Measurements from ENCODE around the gene SCN1B.

Gene SCN1B

DNA sequence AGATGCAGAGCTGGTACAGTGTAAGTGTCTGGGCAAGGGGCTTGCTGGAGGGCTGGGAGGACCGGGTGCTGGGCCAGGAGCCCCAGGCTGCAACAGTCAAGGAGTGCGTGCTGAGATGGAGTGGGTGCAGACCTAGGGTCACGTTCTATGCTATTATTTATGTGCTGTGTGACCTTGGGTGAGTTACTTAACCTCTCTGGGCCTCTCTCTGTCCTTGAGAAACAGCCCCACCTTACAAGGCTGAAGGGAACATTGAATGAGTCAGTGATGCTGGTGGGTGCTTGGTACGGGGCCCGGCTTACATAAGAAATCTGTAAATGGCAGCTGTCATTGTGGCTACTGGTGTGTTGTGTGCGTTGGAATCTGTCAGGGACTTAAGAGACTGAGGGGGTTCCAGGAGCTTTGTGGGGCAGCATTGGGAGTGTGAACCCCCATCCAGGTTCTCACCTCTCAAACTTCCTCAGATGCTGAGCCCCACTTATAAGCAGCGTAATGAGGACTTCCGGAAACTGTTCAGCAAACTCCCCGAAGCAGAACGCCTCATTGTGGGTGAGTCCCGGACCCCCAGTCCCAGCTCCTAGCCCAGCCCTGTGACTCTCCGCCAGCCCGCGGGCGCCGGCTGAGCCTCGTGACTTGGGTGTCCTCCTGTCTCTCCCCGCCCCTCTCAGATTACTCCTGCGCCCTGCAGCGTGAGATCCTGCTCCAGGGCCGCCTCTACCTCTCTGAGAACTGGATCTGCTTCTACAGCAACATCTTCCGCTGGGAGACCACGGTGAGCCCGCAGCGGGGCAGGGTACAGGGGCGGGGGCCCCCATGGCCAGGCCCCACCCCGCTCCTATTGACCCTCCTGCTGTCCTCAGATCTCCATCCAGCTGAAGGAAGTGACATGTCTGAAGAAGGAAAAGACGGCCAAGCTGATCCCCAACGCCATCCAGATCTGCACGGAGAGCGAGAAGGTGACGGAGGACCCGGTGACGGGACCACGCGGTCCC, 20.6 kb upstream of the SCN1B start:
- Histone ChIP-seq H3K27ac (peak overlapping the region; percentile 98), H3K9me3 (no peaks in the 10 kb centered on the region), H3K4me3 (ENCODE audit: low read depth in 1 of 2, low read length in 1 of 2) (no peak overlapping the region), H3K4me1 (ENCODE audit: control insufficient read depth in 1 of 2, insufficient read depth in 1 of 2, low read depth in 1 of 2, low read length in 1 of 2) (peaks cover 78 to 87% of the 10 kb centered on the region in 2 experiments), H3K27me3 (no peaks in the 10 kb centered on the region), H3K36me3 (peaks cover 81% of the 10 kb centered on the region)
- TF ChIP-seq, protein P1, sequence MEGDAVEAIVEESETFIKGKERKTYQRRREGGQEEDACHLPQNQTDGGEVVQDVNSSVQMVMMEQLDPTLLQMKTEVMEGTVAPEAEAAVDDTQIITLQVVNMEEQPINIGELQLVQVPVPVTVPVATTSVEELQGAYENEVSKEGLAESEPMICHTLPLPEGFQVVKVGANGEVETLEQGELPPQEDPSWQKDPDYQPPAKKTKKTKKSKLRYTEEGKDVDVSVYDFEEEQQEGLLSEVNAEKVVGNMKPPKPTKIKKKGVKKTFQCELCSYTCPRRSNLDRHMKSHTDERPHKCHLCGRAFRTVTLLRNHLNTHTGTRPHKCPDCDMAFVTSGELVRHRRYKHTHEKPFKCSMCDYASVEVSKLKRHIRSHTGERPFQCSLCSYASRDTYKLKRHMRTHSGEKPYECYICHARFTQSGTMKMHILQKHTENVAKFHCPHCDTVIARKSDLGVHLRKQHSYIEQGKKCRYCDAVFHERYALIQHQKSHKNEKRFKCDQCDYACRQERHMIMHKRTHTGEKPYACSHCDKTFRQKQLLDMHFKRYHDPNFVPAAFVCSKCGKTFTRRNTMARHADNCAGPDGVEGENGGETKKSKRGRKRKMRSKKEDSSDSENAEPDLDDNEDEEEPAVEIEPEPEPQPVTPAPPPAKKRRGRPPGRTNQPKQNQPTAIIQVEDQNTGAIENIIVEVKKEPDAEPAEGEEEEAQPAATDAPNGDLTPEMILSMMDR (IDR thresholded peaks at IDR 0.05): no peak

DNA sequence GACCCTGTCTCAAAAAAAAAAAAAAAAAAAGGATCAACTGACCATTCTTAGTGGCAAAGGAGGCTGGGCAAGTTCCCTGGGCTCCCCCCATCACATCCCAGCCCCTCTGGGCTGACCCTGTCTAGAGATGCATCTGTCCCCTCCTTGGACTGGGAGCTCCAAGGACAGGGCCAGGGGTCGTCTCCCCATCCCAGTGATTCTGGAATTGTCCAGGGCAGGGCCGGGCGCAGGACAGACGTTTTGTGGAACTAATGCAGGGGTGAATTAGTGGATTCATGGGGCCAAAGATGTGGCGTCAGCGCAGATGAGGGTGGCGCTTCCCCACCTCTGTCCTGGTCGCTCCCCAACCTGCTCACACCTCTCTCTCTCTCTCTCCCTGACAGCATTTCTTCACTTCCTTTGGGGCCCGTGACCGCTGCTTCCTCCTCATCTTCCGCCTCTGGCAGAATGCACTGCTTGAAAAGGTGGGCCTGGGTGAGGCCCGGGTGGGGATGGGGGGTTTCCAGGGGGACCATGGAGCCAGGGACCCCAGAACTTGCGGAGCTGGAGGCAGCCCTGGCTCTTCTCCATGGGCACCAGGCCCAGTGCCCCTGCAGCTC, 19.1 kb upstream of the SCN1B start:
- Histone ChIP-seq H3K4me3 (ENCODE audit: low read depth in 1 of 2, low read length in 1 of 2) (peak overlapping the region; percentile 42 to 57), H3K36me3 (peaks cover 81% of the 10 kb centered on the region), H3K9me3 (no peaks in the 10 kb centered on the region), H3K27me3 (no peaks in the 10 kb centered on the region), H3K27ac (peak overlapping the region; percentile 98), H3K4me1 (ENCODE audit: control insufficient read depth in 1 of 2, insufficient read depth in 1 of 2, low read depth in 1 of 2, low read length in 1 of 2) (peaks cover 68 to 82% of the 10 kb centered on the region in 2 experiments)
- TF ChIP-seq, protein P1 (IDR thresholded peaks at IDR 0.05): peak; percentile 40

DNA sequence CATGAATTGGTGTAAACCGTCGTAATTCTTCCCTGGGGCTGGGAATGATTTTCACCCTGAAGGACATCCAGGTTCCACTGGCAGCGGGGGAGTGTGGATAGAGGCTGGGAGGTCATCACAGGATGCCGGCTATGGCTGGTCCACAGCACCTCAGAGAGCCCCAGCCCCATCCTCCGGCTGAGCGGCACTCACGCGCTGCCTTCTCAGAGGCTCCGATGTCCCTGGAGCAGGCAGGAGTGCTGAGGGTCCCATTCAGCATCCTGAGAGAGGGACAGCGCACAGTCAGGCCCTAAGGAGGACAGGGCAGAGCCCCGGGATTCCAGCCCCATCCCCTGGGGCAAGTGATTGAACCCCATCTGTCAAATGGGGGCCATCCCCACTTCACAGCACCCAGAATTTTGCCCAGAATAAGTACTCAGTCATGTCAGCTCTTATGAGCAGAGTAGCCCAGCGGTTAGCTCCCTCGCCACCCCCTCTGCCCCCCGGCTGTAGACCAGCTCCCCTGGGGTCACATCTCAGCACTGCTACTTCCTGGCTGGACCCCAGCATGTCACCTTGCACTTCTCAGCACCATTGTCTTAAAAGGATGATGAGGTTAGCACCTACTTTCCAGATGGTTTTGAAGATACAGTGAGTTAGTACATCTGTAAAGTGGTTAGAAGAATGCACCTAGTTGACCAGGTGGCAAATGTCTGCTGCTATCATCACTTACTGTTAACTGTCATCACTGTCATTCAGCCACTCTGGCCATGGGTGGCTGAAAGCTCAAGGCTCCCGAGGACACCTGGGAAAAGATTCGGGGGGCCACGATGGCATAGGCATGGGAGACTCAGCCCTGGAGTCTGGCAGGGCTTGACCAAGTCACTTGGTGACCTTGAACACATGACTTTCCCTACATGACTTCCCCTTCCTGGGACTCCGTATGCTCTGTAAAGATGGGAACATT, 18.3 kb upstream of the SCN1B start:
- Histone ChIP-seq H3K4me1 (ENCODE audit: control insufficient read depth in 1 of 2, insufficient read depth in 1 of 2, low read depth in 1 of 2, low read length in 1 of 2) (peaks cover 68 to 74% of the 10 kb centered on the region in 2 experiments), H3K36me3 (peaks cover 81% of the 10 kb centered on the region), H3K4me3 (ENCODE audit: low read depth in 1 of 2, low read length in 1 of 2) (peak overlapping the region; percentile 42 to 57), H3K27ac (peak overlapping the region; percentile 98), H3K9me3 (no peaks in the 10 kb centered on the region), H3K27me3 (no peaks in the 10 kb centered on the region)
- TF ChIP-seq, protein P1 (IDR thresholded peaks at IDR 0.05): no peak

DNA sequence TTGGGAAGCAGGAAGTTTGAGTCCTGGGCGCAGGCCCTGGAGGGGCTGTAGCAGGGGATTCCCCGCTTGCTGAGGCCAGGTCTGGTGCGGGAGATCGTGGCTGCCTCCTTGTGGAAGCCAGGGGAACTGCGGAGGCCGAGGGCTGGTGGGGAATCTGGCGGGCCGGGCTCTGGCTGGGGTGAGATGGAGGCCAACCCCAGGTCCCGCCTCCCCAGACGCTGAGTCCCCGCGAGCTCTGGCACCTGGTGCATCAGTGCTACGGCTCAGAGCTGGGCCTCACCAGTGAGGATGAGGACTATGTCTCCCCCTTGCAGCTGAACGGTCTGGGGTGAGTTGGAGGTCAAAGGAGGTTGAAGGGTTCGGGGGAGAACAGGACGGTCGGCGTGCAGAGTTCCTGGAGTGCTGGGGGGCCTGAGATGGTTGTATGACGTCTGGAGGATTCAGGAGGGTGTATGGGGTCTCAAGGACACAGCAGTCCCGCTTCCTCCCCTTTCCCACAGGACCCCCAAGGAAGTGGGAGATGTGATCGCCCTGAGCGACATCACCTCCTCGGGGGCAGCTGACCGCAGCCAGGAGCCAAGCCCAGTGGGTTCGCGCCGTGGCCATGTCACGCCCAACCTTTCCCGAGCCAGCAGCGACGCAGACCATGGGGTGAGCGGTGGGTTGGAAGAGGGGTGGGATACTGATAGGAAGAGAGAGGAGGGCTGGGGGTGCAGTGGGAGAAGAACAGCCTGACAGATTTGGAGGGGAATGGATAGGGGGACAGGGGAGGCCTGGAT, 17.0 kb upstream of the SCN1B start:
- H3K4me3 ChIP-seq (ENCODE audit: low read depth in 1 of 2, low read length in 1 of 2): peak overlapping the region; percentile 26 to 57
- peaks cover 68% of the 10 kb centered on the region in 2 experiments for H3K4me1 ChIP-seq (ENCODE audit: control insufficient read depth in 1 of 2, insufficient read depth in 1 of 2, low read depth in 1 of 2, low read length in 1 of 2)
- H3K27me3 ChIP-seq: no peaks in the 10 kb centered on the region
- peak overlapping the region; percentile 98 for H3K27ac ChIP-seq
- H3K36me3 ChIP-seq: peaks cover 92% of the 10 kb centered on the region
- TF ChIP-seq, protein P1 (IDR thresholded peaks at IDR 0.05): peak; percentile 95
- no peaks in the 10 kb centered on the region for H3K9me3 ChIP-seq

Measured in neutrophil (primary cell).